Measurements from ENCODE around the gene LCE3D. TPM values are rescaled to one million over a fixed set of nuclear protein-coding genes. Genes with fewer than 3 reads are reported as not detected.
"Not testable (repeated sequence)": the region's sequence is repeated elsewhere in the genome, so short reads cannot be mapped to it uniquely, and the experiment has no call there.

Gene LCE3D
- total RNA-seq, 4 donors from 2014 or later, result not detected

DNA sequence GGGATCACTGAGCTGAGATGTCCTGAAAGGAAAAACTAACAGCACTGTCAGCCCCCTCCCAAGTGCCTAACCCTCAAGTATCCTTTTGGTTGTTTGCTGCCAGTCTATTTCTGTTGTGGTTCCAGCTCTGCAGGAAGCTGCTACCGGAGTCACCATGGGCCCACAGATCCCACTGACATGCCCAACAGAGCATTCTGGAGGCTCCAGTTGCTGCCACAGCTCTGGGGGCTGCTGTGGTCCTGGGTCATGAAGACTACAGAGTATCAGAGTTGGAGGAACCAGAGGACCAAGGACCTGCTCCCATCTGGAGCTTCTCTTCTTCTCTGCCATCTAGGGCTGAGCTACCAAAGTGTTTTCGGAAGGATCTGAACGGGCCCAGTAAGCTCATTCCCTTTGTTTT, 41.7 kb upstream of the LCE3D start:
- TF ChIP-seq, protein P1, sequence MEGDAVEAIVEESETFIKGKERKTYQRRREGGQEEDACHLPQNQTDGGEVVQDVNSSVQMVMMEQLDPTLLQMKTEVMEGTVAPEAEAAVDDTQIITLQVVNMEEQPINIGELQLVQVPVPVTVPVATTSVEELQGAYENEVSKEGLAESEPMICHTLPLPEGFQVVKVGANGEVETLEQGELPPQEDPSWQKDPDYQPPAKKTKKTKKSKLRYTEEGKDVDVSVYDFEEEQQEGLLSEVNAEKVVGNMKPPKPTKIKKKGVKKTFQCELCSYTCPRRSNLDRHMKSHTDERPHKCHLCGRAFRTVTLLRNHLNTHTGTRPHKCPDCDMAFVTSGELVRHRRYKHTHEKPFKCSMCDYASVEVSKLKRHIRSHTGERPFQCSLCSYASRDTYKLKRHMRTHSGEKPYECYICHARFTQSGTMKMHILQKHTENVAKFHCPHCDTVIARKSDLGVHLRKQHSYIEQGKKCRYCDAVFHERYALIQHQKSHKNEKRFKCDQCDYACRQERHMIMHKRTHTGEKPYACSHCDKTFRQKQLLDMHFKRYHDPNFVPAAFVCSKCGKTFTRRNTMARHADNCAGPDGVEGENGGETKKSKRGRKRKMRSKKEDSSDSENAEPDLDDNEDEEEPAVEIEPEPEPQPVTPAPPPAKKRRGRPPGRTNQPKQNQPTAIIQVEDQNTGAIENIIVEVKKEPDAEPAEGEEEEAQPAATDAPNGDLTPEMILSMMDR (IDR thresholded peaks at IDR 0.05), result no peak
- TF ChIP-seq POLR2AphosphoS5 (IDR thresholded peaks at IDR 0.05) (no peak), POLR2A (IDR thresholded peaks at IDR 0.05; ENCODE audit: low read depth) (no peak), EP300 (IDR thresholded peaks at IDR 0.05) (no peak)
- Histone ChIP-seq H3K36me3 (no peaks in the 10 kb centered on the region), H3K27me3 (peaks cover 0 to 14% (median 0%) of the 10 kb centered on the region in 4 donors), H3K4me1 (no peaks in the 10 kb centered on the region), H3K9me3 (peaks cover 0 to 29% (median 22%) of the 10 kb centered on the region in 4 donors), H3K27ac (replicated peaks in 1 of 4) (no peak overlapping the region), H3K4me3 (no peak overlapping the region)
- 63% methylated on average over 3 of the region's 3 CpGs for WGBS
- intact Hi-C loops (cut with DNase I), result no loop called here
- peak; percentile 70 for DNase-seq (ENCODE audit: extremely low spot score)

DNA sequence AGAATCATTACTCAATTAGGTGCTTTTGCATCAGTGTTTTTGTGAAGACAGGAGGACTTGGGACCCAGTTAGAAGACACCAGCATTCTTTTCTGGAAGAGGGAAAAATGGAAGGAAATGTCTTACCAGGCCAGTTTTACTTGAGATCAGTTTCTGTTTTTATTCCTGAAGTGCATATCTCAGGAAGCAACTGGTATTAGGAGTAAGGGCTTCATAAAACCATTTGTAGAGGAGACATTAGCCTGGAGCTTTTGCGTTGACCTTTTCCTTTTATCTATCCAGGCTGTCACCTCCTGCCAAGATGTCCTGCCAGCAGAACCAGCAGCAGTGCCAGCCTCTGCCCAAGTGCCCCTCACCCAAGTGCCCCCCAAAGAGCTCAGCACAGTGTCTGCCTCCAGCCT, 33.2 kb upstream of the LCE3D start, which contains the start of gene LCE3B:
TSS of gene LCE3B (plus strand) at position 301 of the 400 bp plus-strand sequence. CDS start at position 301, 0 bp downstream.
- H3K27me3 ChIP-seq, result no peaks in the 10 kb centered on the region
- H3K4me1 ChIP-seq, result no peaks in the 10 kb centered on the region
- H3K36me3 ChIP-seq, result no peaks in the 10 kb centered on the region
- no peak within 1 kb of the TSS for H3K4me3 ChIP-seq
- DNase-seq (ENCODE audit: extremely low spot score), result no peak
- no CpG with 5 or more reads among the region's 1 CpG for WGBS
- H3K9me3 ChIP-seq, result peaks cover 0 to 12% (median 9%) of the 10 kb centered on the region in 4 donors
- TF ChIP-seq POLR2A (IDR thresholded peaks at IDR 0.05; ENCODE audit: low read depth) (no peak), EP300 (IDR thresholded peaks at IDR 0.05) (no peak), POLR2AphosphoS5 (IDR thresholded peaks at IDR 0.05) (no peak)
- TF ChIP-seq, protein P1 (IDR thresholded peaks at IDR 0.05), result no peak
- intact Hi-C loops (cut with DNase I), result no loop called here
- H3K27ac ChIP-seq (replicated peaks in 1 of 4), result no peak within 1 kb of the TSS

- H3K4me3 ChIP-seq, result no peak within 1 kb of the TSS
- no peaks in the 10 kb centered on the region for H3K36me3 ChIP-seq
- H3K4me1 ChIP-seq, result no peaks in the 10 kb centered on the region
- no peaks in the 10 kb centered on the region for H3K27me3 ChIP-seq
- intact Hi-C loops (cut with DNase I), result no loop called here
- peaks cover 0 to 5% (median 0%) of the 10 kb centered on the region in 4 donors for H3K9me3 ChIP-seq
- H3K27ac ChIP-seq (replicated peaks in 1 of 4), result no peak within 1 kb of the TSS
- no peak for DNase-seq (ENCODE audit: extremely low spot score)
- TF ChIP-seq POLR2A (IDR thresholded peaks at IDR 0.05; ENCODE audit: low read depth) (no peak), EP300 (IDR thresholded peaks at IDR 0.05) (no peak), POLR2AphosphoS5 (IDR thresholded peaks at IDR 0.05) (no peak)
- TF ChIP-seq, protein P1 (IDR thresholded peaks at IDR 0.05), result no peak
- no CpG with 5 or more reads among the region's 4 CpGs for WGBS
Measured at GRCh38 chr1:152599934-152600333, 19.6 kb upstream of the LCE3D start, which contains the start of gene LCE3C. Gene LCE3C, plus strand, starts transcription at chr1:152600234. Its CDS starts 498 bp downstream, at chr1:152600732.

- WGBS, result no CpG with 5 or more reads among the region's 2 CpGs
- H3K4me3 ChIP-seq, result no peak overlapping the region
- no peak for TF ChIP-seq EP300 (IDR thresholded peaks at IDR 0.05)
- TF ChIP-seq POLR2A (IDR thresholded peaks at IDR 0.05; ENCODE audit: low read depth), result no peak
- TF ChIP-seq POLR2AphosphoS5 (IDR thresholded peaks at IDR 0.05), result no peak
- no peak overlapping the region for H3K27ac ChIP-seq (replicated peaks in 1 of 4)
- no peaks in the 10 kb centered on the region for H3K36me3 ChIP-seq
- intact Hi-C loops (cut with DNase I), result no loop called here
- H3K27me3 ChIP-seq, result no peaks in the 10 kb centered on the region
- DNase-seq (ENCODE audit: extremely low spot score), result no peak
- H3K4me1 ChIP-seq, result no peaks in the 10 kb centered on the region
- peaks cover 0 to 5% (median 0%) of the 10 kb centered on the region in 4 donors for H3K9me3 ChIP-seq
Measured at GRCh38 chr1:152596986-152597385, 16.7 kb upstream of the LCE3D start.

DNA sequence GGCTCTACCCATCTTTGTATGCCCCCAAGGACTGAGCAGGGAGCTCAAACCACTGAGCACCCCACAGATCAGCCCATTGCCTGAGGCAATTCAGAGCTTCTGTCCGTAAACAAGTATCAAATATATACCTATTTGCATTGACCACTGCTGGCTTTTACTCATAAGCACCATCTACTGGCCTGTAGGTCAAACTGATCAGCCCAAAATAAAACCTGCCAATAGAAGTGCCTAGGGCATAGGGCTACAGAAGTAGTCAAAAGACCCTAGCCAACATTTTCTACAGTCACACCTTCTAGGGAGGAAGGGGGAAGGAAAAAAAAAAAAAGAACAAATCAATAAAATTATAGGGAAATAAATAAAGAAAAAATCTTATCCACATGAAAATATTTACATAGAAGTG, 5.3 kb upstream of the LCE3D start:
- no peaks in the 10 kb centered on the region for H3K27me3 ChIP-seq
- no peak for DNase-seq (ENCODE audit: extremely low spot score)
- no peak overlapping the region for H3K27ac ChIP-seq (replicated peaks in 1 of 4)
- no peaks in the 10 kb centered on the region for H3K36me3 ChIP-seq
- no peak overlapping the region for H3K4me3 ChIP-seq
- no peaks in the 10 kb centered on the region for H3K4me1 ChIP-seq
- WGBS, result no CpG with 5 or more reads among the region's 1 CpG
- TF ChIP-seq EP300 (IDR thresholded peaks at IDR 0.05) (no peak), POLR2AphosphoS5 (IDR thresholded peaks at IDR 0.05) (no peak)
- no peaks in the 10 kb centered on the region for H3K9me3 ChIP-seq
- intact Hi-C loops (cut with DNase I), result no loop called here

DNA sequence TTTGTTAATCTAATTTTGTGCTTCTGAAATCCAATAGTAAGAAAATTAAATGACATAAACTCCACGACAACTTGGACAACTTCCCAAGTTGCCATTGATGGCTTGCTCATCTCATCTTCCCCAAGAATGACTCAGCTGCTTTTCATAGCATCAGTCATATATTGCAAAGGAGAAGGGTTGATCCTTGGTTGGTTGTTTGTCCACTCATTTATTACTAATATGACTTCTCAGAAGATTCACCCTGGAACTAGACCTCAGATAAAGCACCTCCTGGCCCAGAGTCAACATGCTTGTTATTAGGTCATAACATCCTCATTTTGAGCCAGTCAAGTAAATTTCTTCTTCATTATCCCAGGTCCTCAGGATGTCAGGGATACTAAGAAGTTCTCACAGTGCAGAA, 2.3 kb upstream of the LCE3D start:
- no peak for TF ChIP-seq EP300 (IDR thresholded peaks at IDR 0.05)
- TF ChIP-seq POLR2A (IDR thresholded peaks at IDR 0.05; ENCODE audit: low read depth), result no peak
- TF ChIP-seq, protein P1 (IDR thresholded peaks at IDR 0.05), result no peak
- TF ChIP-seq POLR2AphosphoS5 (IDR thresholded peaks at IDR 0.05), result no peak
- WGBS, result 75% methylated on average over 1 of the region's 1 CpG
- Histone ChIP-seq H3K36me3 (no peaks in the 10 kb centered on the region), H3K9me3 (no peaks in the 10 kb centered on the region), H3K27ac (replicated peaks in 1 of 4) (no peak overlapping the region), H3K4me1 (no peaks in the 10 kb centered on the region), H3K27me3 (peaks cover 0 to 11% (median 0%) of the 10 kb centered on the region in 4 donors), H3K4me3 (no peak overlapping the region)
- intact Hi-C loops (cut with DNase I), result no loop called here
- DNase-seq (ENCODE audit: extremely low spot score), result no peak

DNA sequence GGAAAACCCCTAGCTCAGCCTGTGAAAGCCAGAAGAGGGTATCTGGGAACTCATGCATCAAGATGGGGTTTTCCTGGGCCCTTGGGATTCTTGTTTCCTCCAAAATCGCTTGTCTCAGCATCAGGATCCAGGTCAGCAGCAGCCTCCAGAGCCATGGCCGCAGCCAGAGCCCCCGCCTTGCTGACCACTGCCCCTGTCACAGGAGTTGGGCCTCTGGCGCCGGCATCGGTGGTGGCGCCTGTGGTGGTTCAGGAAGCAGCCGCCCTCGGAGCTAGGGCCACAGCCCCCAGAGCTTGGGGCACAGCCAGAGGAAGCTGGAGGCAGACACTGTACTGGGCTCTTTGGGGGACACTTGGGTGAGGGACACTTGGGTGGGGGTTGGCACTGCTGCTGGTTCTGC, 790 bp downstream of the LCE3D start:
- H3K4me3 ChIP-seq; H3K4me1 ChIP-seq; H3K36me3 ChIP-seq; DNase-seq (ENCODE audit: extremely low spot score); H3K27ac ChIP-seq (replicated peaks in 1 of 4); H3K9me3 ChIP-seq: not testable (repeated sequence)
- intact Hi-C loops (cut with DNase I), result loop anchor here (10.0 kb wide), 1 partner anchor 65 kb away; the partner anchor contains the start of genes CRCT1 and LCE5A
- WGBS, result no CpG with 5 or more reads among the region's 9 CpGs
- H3K27me3 ChIP-seq, result peaks cover 0 to 11% (median 0%) of the 10 kb centered on the region in 4 donors
